GM23338 (cell line): ENCODE data around the gene PPFIA2. TPM values are rescaled to one million over a fixed set of nuclear protein-coding genes. Genes with fewer than 3 reads are reported as not detected.
"Not testable (repeated sequence)": the region's sequence is repeated elsewhere in the genome, so short reads cannot be mapped to it uniquely, and the experiment has no call there.

ENCODE experiments used
- ATAC-seq: fragments of 200-7000 bp; cut with Tn5 transposase; 3 replicates; pipeline ENCODE4 v1.9.1; 2020
- DNase-seq: peaks from one replicate; pipeline ENCODE4 v3.0.0-alpha.2; 2015; ENCODE audit warnings: low spot score
- H2AFZ ChIP-seq: fragments of 200-600 bp; sonication (generic); 2 replicates; pipeline ENCODE4 v1.8.0; 2016; ENCODE audit warnings: antibody characterized with exemption, mild to moderate bottlenecking, moderate library complexity
- H3F3A ChIP-seq: fragments of 200-600 bp; sonication (generic); replicated peaks from 2 replicates; pipeline ENCODE4 v1.8.0; 2017; ENCODE audit warnings: antibody characterized with exemption, mixed run types, low read depth
- H3K27ac ChIP-seq: fragments of 200-600 bp; sonication (generic); 2 replicates; pipeline ENCODE4 v1.6.1; 2016; ENCODE audit warnings: low read depth
- H3K27me3 ChIP-seq: fragments of 200-600 bp; sonication (generic); 2 replicates; pipeline ENCODE4 v1.8.0; 2016; ENCODE audit warnings: mild to moderate bottlenecking, mixed run types, moderate library complexity; ENCODE audit not compliant: insufficient read depth
- H3K36me3 ChIP-seq: fragments of 200-600 bp; sonication (generic); 2 replicates; pipeline ENCODE4 v1.8.0; 2016; ENCODE audit warnings: mild to moderate bottlenecking; ENCODE audit not compliant: insufficient read depth
- H3K4me1 ChIP-seq: fragments of 200-600 bp; sonication (generic); 2 replicates; pipeline ENCODE4 v1.8.0; 2016; ENCODE audit warnings: mild to moderate bottlenecking, moderate library complexity; ENCODE audit not compliant: insufficient read depth
- H3K4me2 ChIP-seq: fragments of 200-600 bp; sonication (generic); 2 replicates; pipeline ENCODE4 v1.7.1; 2017; ENCODE audit warnings: mixed run types
- H3K4me3 ChIP-seq: fragments of 200-600 bp; sonication (generic); 2 replicates; pipeline ENCODE4 v1.6.1; 2016; ENCODE audit warnings: mixed run types
- H3K79me2 ChIP-seq: fragments of 200-600 bp; sonication (generic); replicated peaks from 2 replicates; pipeline ENCODE4 v1.8.0; 2017; ENCODE audit warnings: mild to moderate bottlenecking; ENCODE audit not compliant: insufficient read depth
- H3K9me2 ChIP-seq: fragments of 200-600 bp; sonication (generic); 2 replicates; pipeline ENCODE4 v1.8.0; 2017; ENCODE audit not compliant: insufficient read depth
- H4K20me1 ChIP-seq: fragments of 200-600 bp; sonication (generic); replicated peaks from 2 replicates; pipeline ENCODE4 v1.8.0; 2017; ENCODE audit warnings: mild to moderate bottlenecking; ENCODE audit not compliant: insufficient read depth
- H3K27ac Mint-ChIP-seq: 2 replicates; pipeline ENCODE4 v1.8.0; 2020; ENCODE audit warnings: inconsistent platforms, mild to moderate bottlenecking, moderate library complexity, mixed read lengths
- H3K27me3 Mint-ChIP-seq: 3 replicates; pipeline ENCODE4 v1.8.0; 2022; ENCODE audit warnings: low read depth, mild to moderate bottlenecking, moderate library complexity, mixed read lengths, inconsistent platforms; ENCODE audit not compliant: insufficient read depth, poor library complexity
- H3K36me3 Mint-ChIP-seq: 3 replicates; pipeline ENCODE4 v1.8.0; 2021; ENCODE audit warnings: low read depth, mild to moderate bottlenecking, inconsistent platforms, moderate library complexity, mixed read lengths
- H3K4me1 Mint-ChIP-seq: 3 replicates; pipeline ENCODE4 v1.8.0; 2020; ENCODE audit warnings: mild to moderate bottlenecking, inconsistent platforms, mixed read lengths
- H3K4me3 Mint-ChIP-seq: 3 replicates; pipeline ENCODE4 v1.8.0; 2021; ENCODE audit warnings: moderate library complexity, mild to moderate bottlenecking, inconsistent platforms, mixed read lengths
- H3K9me3 Mint-ChIP-seq: 3 replicates; pipeline ENCODE4 v1.8.0; 2020; ENCODE audit warnings: moderate library complexity, mild to moderate bottlenecking, inconsistent platforms, mixed read lengths
- ETS1 ChIP-seq: IDR thresholded peaks from 2 replicates; pipeline ENCODE4 v1.6.1; 2016; ENCODE audit warnings: antibody characterized with exemption
- JUNB ChIP-seq: IDR thresholded peaks from one replicate; pipeline ENCODE4 v1.6.1; 2016; ENCODE audit warnings: antibody characterized with exemption; ENCODE audit not compliant: unreplicated experiment
- STAT1 ChIP-seq: IDR thresholded peaks from one replicate; pipeline ENCODE4 v1.6.1; 2016; ENCODE audit warnings: antibody characterized with exemption; ENCODE audit not compliant: unreplicated experiment
- ZNF331 ChIP-seq: fragments of 250-450 bp; sonication (Bioruptor Pico); IDR thresholded peaks from 2 replicates; pipeline ENCODE4 v1.5.0; 2020; ENCODE audit warnings: low read depth, mild to moderate bottlenecking, moderate library complexity
- ZNF462 ChIP-seq: fragments of 250-450 bp; sonication (Bioruptor Pico); IDR thresholded peaks from 2 replicates; pipeline ENCODE4 v1.5.0; 2020; ENCODE audit warnings: mild to moderate bottlenecking, moderate library complexity
- polyA plus RNA-seq: library from polyadenylated mRNA; unstranded; fragments of >200 nt; fragmentation: Nextera tagmentation; extraction: Ambion mirVana; gene quantifications from 2 replicates; pipeline ENCODE4 v1.2.1, GENCODE V29; 2016
- total RNA-seq: library from RNA; depleted of rRNA; stranded (reverse); fragments of >200 nt; shearing (Covaris generic); gene quantifications from 2 replicates; pipeline ENCODE4 v1.2.3, GENCODE V29; 2014

Gene PPFIA2
- total and polyA plus RNA-seq, 2 experiments from 2014 or later, result 5.4 to 7.2 TPM

- Histone ChIP-seq H2AFZ (no peak overlapping the region), H3K4me2 (no peak overlapping the region), H4K20me1 (no peaks in the 10 kb centered on the region), H3K79me2 (no peaks in the 10 kb centered on the region), H3K27me3 (no peaks in the 10 kb centered on the region), H3K27ac (no peak overlapping the region), H3K9me2 (no peaks in the 10 kb centered on the region), H3F3A (no peaks in the 10 kb centered on the region), H3K4me3 (no peak overlapping the region), H3K36me3 (no peaks in the 10 kb centered on the region), H3K4me1 (no peaks in the 10 kb centered on the region)
- ATAC-seq (no peak), DNase-seq (no peak)
- Mint-ChIP-seq H3K27ac (no peak overlapping the region), H3K27me3 (no peaks in the 10 kb centered on the region), H3K4me1 (no peaks in the 10 kb centered on the region), H3K36me3 (no peaks in the 10 kb centered on the region), H3K4me3 (no peak overlapping the region), H3K9me3 (peaks cover 10% of the 10 kb centered on the region)
- TF ChIP-seq ZNF462 (CRISPR knock-in tag), result no peak
- no peak for TF ChIP-seq ETS1
- no peak for TF ChIP-seq JUNB
Measured at GRCh38 chr12:81596558-81596957, 162.6 kb downstream of the PPFIA2 start.

- Mint-ChIP-seq H3K27me3 (no peaks in the 10 kb centered on the region), H3K4me3 (no peak overlapping the region), H3K9me3 (peaks cover 25% of the 10 kb centered on the region), H3K36me3 (peaks cover 8% of the 10 kb centered on the region; the same call in 2 of the 3 replicates), H3K27ac (no peak overlapping the region), H3K4me1 (no peaks in the 10 kb centered on the region)
- Histone ChIP-seq H3K4me2 (no peak overlapping the region), H3K9me2 (no peaks in the 10 kb centered on the region), H4K20me1 (no peaks in the 10 kb centered on the region), H3K4me3 (no peak overlapping the region), H3K36me3 (0 out of 2 replicates have a peak, but pooled peaks cover 5% of the 10 kb centered on the region), H3K27ac (no peak overlapping the region), H3K27me3 (no peaks in the 10 kb centered on the region), H2AFZ (no peak overlapping the region), H3K79me2 (no peaks in the 10 kb centered on the region), H3F3A (no peaks in the 10 kb centered on the region), H3K4me1 (no peaks in the 10 kb centered on the region)
- no peak for DNase-seq
- ATAC-seq, result no peak
- TF ChIP-seq ZNF331, result no peak
- TF ChIP-seq STAT1, result no peak
Measured at GRCh38 chr12:81591256-81591655, 167.9 kb downstream of the PPFIA2 start.

GRCh38 chr12:81590703-81591102 lies 168.4 kb downstream of the PPFIA2 start:
- H3K4me2 ChIP-seq, H3K4me3 Mint-ChIP-seq, DNase-seq, H3K36me3 ChIP-seq, H2AFZ ChIP-seq, H3K9me2 ChIP-seq, H3K27me3 ChIP-seq, H3K27ac Mint-ChIP-seq, H3K4me1 Mint-ChIP-seq, H4K20me1 ChIP-seq, H3K79me2 ChIP-seq, H3K36me3 Mint-ChIP-seq, H3K4me3 ChIP-seq, H3K27ac ChIP-seq, H3F3A ChIP-seq, H3K4me1 ChIP-seq, H3K27me3 Mint-ChIP-seq, ATAC-seq: not testable (repeated sequence)
- H3K9me3 Mint-ChIP-seq, result peaks cover 25% of the 10 kb centered on the region
